Body of pancreas (tissue), 4 donors: ENCODE measurements around the gene ADRA1B.

Source experiments
- CTCF ChIP-seq, 7 experiments: fragments of 450-650 bp in 4 of 7; fragments of 200-600 bp in 3 of 7; sonication (generic) in 3 of 7; IDR thresholded peaks; one replicate each; pipeline ENCODE4 v1.5.1; 2016 to 2019; ENCODE audit warnings: antibody characterized with exemption in 7 of 7
- POLR2A ChIP-seq, 3 donors: fragments of 450-650 bp; IDR thresholded peaks; one replicate each; pipeline ENCODE4 v1.6.1; 2016; ENCODE audit warnings: antibody characterized with exemption in 3 of 3, mild to moderate bottlenecking in 2 of 3

GRCh38 chr5:159902444-159903121 is 13.7 kb upstream of the ADRA1B start:
- TF ChIP-seq CTCF (IDR thresholded peaks at IDR 0.05) (no peak), POLR2A (IDR thresholded peaks at IDR 0.05) (no peak)
